ENCODE results near the gene SMC6.

Gene SMC6

GRCh38 chr2:17646838-17647701, 106.5 kb downstream of the SMC6 start:
- DNase-seq (ENCODE audit: low read depth), result no peak

GRCh38 chr2:17646081-17646554, 107.5 kb downstream of the SMC6 start:
- peak; percentile 18 for DNase-seq (ENCODE audit: low read depth)

GRCh38 chr2:17644997-17645720, 108.5 kb downstream of the SMC6 start:
- no peak for DNase-seq (ENCODE audit: low read depth)

GRCh38 chr2:17643031-17643615, 110.5 kb downstream of the SMC6 start:
- DNase-seq (ENCODE audit: low read depth), result no peak

GRCh38 chr2:17640406-17640805, 113.2 kb downstream of the SMC6 start:
- no peak for DNase-seq (ENCODE audit: low read depth)

GRCh38 chr2:17638196-17638743, 115.3 kb downstream of the SMC6 start:
- DNase-seq (ENCODE audit: low read depth), result no peak

- DNase-seq (ENCODE audit: low read depth), result no peak
Observed at GRCh38 chr2:17637131-17637906, 116.3 kb downstream of the SMC6 start.

- no peak for DNase-seq (ENCODE audit: low read depth)
Observed at GRCh38 chr2:17636257-17636656, 117.4 kb downstream of the SMC6 start.

- no peak for DNase-seq (ENCODE audit: low read depth)
Observed at GRCh38 chr2:17634997-17635396, 118.6 kb downstream of the SMC6 start.

GRCh38 chr2:17630089-17630488, 123.5 kb downstream of the SMC6 start:
- DNase-seq (ENCODE audit: low read depth), result no peak

GRCh38 chr2:17628349-17629261, 125.0 kb downstream of the SMC6 start:
- no peak for DNase-seq (ENCODE audit: low read depth)

- DNase-seq (ENCODE audit: low read depth), result no peak
Observed at GRCh38 chr2:17627434-17627833, 126.2 kb downstream of the SMC6 start.

GRCh38 chr2:17626986-17627385, 126.6 kb downstream of the SMC6 start:
- DNase-seq (ENCODE audit: low read depth), result no peak

- DNase-seq (ENCODE audit: low read depth), result no peak
Observed at GRCh38 chr2:17625446-17625845, 128.2 kb downstream of the SMC6 start.

- no peak for DNase-seq (ENCODE audit: low read depth)
Observed at GRCh38 chr2:17621781-17622180, 131.8 kb downstream of the SMC6 start.

- no peak for DNase-seq (ENCODE audit: low read depth)
Observed at GRCh38 chr2:17620841-17621240, 132.8 kb downstream of the SMC6 start.

- no peak for DNase-seq (ENCODE audit: low read depth)
Observed at GRCh38 chr2:17620280-17620679, 133.3 kb downstream of the SMC6 start.

- DNase-seq (ENCODE audit: low read depth), result no peak
Observed at GRCh38 chr2:17617955-17618354, 135.7 kb downstream of the SMC6 start.

GRCh38 chr2:17617516-17617915, 136.1 kb downstream of the SMC6 start:
- no peak for DNase-seq (ENCODE audit: low read depth)

- no peak for DNase-seq (ENCODE audit: low read depth)
Observed at GRCh38 chr2:17616405-17616804, 137.2 kb downstream of the SMC6 start.
